ENCODE measurements around the gene CCDC12. TPM values are rescaled to one million over a fixed set of nuclear protein-coding genes. Genes with fewer than 3 reads are reported as not detected.
"Not testable (repeated sequence)": the region's sequence is repeated elsewhere in the genome, so short reads cannot be mapped to it uniquely, and the experiment has no call there.

CCDC12 gene
- total RNA-seq, 1 experiment from 2014 or later: 40.6 TPM

- no peak for DNase-seq (ENCODE audit: low read depth)
Observed at GRCh38 chr3:46982546-46982945, 6.0 kb upstream of the CCDC12 start.

GRCh38 chr3:46981932-46982471 lies 5.5 kb upstream of the CCDC12 start:
- DNase-seq (ENCODE audit: low read depth): no peak

- no peak for DNase-seq (ENCODE audit: low read depth)
Observed at GRCh38 chr3:46979958-46980497, 3.5 kb upstream of the CCDC12 start.

GRCh38 chr3:46978985-46979944 lies 2.7 kb upstream of the CCDC12 start, which contains the start of gene NBEAL2:
TSS of gene NBEAL2 (plus strand) at chr3:46979666. CDS start at chr3:46979862, 196 bp downstream.
- peak; percentile 94 for DNase-seq (ENCODE audit: low read depth)

GRCh38 chr3:46978381-46978780 lies 1.8 kb upstream of the CCDC12 start:
- no peak for DNase-seq (ENCODE audit: low read depth)

- DNase-seq (ENCODE audit: low read depth): no peak
Observed at GRCh38 chr3:46977811-46978195, 1.3 kb upstream of the CCDC12 start.

GRCh38 chr3:46974421-46975171 lies 1.9 kb downstream of the CCDC12 start:
- DNase-seq (ENCODE audit: low read depth): no peak

- no peak for DNase-seq (ENCODE audit: low read depth)
Observed at GRCh38 chr3:46972396-46972795, 4.1 kb downstream of the CCDC12 start.

- no peak for DNase-seq (ENCODE audit: low read depth)
Observed at GRCh38 chr3:46971742-46972141, 4.8 kb downstream of the CCDC12 start.

GRCh38 chr3:46971151-46971550 lies 5.4 kb downstream of the CCDC12 start:
- no peak for DNase-seq (ENCODE audit: low read depth)

GRCh38 chr3:46970391-46971091 lies 6.0 kb downstream of the CCDC12 start:
- DNase-seq (ENCODE audit: low read depth): no peak

GRCh38 chr3:46968783-46969428 lies 7.6 kb downstream of the CCDC12 start:
- no peak for DNase-seq (ENCODE audit: low read depth)

GRCh38 chr3:46966811-46967210 lies 9.7 kb downstream of the CCDC12 start:
- no peak for DNase-seq (ENCODE audit: low read depth)

GRCh38 chr3:46965151-46965550 lies 11.4 kb downstream of the CCDC12 start:
- no peak for DNase-seq (ENCODE audit: low read depth)

- DNase-seq (ENCODE audit: low read depth): not testable (repeated sequence)
Observed at GRCh38 chr3:46964038-46964590, 12.4 kb downstream of the CCDC12 start.

GRCh38 chr3:46962990-46963389 lies 13.6 kb downstream of the CCDC12 start:
- no peak for DNase-seq (ENCODE audit: low read depth)

GRCh38 chr3:46962427-46962826 lies 14.1 kb downstream of the CCDC12 start:
- DNase-seq (ENCODE audit: low read depth): no peak

- no peak for DNase-seq (ENCODE audit: low read depth)
Observed at GRCh38 chr3:46960835-46961234, 15.7 kb downstream of the CCDC12 start.

GRCh38 chr3:46960081-46960701 lies 16.4 kb downstream of the CCDC12 start:
- DNase-seq (ENCODE audit: low read depth): peak; percentile 76

GRCh38 chr3:46959161-46959511 lies 17.4 kb downstream of the CCDC12 start:
- no peak for DNase-seq (ENCODE audit: low read depth)

Measured in HT1080 (cell line).